ENCODE data around the gene KSR1.

DNA sequence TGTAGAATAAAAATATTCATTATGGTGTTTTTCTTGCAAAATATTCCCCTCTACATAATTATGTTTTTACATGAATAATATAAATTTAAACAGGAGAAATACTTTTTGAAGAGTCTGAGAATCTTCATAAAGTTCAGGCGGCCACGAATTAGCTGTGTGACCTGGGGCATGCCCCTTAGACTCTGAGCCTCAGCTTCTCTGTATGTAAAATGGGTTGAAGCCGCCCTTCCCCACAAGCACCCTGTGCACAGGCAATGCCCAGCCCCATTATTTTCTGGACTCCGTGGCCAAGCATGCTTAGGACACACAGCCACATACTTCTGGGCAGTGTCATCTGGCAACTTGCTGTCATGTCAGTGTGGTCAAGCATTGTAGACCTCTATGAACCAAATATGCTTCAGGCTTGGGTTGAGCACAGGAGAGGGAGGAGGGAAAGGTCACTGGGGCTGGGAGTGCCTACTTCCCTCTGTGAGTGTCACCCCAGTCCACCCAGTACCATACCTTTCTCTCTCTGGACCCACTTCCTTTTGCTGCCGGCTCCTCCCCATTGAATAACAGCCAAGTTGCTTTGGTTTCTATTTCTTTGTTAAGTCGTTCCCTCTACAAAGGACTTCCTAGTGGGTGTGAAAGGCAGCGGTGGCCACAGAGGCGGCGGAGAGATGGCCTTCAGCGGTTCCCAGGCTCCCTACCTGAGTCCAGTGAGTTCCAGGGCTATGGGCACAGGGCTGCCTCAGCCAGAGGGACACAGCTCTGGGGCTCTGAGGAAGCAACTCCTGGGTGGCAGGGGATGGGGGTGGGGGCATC, 174.6 kb downstream of the KSR1 start, which contains the start of gene LGALS9:
- no peak for TF ChIP-seq CTCF (IDR thresholded peaks at IDR 0.05 in 2 of 3, conservative IDR thresholded peaks at IDR 0.05 in 1 of 3; ENCODE audit: control insufficient read depth in 2 of 3, extremely low read depth in 1 of 3, insufficient read depth in 1 of 3, low read depth in 3 of 3, low read length in 3 of 3)
- TF ChIP-seq NRF1 (conservative IDR thresholded peaks at IDR 0.05; ENCODE audit: low read depth, low read length): no peak
- no peak for TF ChIP-seq SUZ12 (IDR thresholded peaks at IDR 0.05; ENCODE audit: unreplicated experiment)
- peak; percentile 67 for TF ChIP-seq TAF1 (IDR thresholded peaks at IDR 0.05; ENCODE audit: borderline replicate concordance, low read depth, low read length)
- TF ChIP-seq CBFB (IDR thresholded peaks at IDR 0.05; ENCODE audit: low read depth): peak; percentile 57; the same call in 1 of the 2 replicates
- TF ChIP-seq, protein P1, sequence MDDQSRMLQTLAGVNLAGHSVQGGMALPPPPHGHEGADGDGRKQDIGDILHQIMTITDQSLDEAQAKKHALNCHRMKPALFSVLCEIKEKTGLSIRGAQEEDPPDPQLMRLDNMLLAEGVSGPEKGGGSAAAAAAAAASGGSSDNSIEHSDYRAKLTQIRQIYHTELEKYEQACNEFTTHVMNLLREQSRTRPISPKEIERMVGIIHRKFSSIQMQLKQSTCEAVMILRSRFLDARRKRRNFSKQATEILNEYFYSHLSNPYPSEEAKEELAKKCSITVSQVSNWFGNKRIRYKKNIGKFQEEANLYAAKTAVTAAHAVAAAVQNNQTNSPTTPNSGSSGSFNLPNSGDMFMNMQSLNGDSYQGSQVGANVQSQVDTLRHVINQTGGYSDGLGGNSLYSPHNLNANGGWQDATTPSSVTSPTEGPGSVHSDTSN (IDR thresholded peaks at IDR 0.05; ENCODE audit: insufficient replicate concordance, low read depth, low read length): no peak
- TF ChIP-seq CREB1 (IDR thresholded peaks at IDR 0.05; ENCODE audit: low read depth): no peak
- no peak for TF ChIP-seq NR2C2 (IDR thresholded peaks at IDR 0.05; ENCODE audit: borderline replicate concordance, control insufficient read depth, insufficient read length, low read depth)
- no peak for TF ChIP-seq ATF3 (IDR thresholded peaks at IDR 0.05; ENCODE audit: borderline replicate concordance, extremely low read depth, low read depth, low read length)
- no peak for TF ChIP-seq IRF5 (IDR thresholded peaks at IDR 0.05; ENCODE audit: borderline replicate concordance)

All from GM12878 (cell line).